GM18870 (cell line): ENCODE measurements around the gene TECTB.

Experiments
- ATAC-seq: cut with Tn5 transposase; IDR thresholded peaks from one replicate; pipeline ENCODE4 v1.9.1; 2021; ENCODE audit warnings: moderate library complexity; ENCODE audit not compliant: unreplicated experiment

The TECTB gene

DNA sequence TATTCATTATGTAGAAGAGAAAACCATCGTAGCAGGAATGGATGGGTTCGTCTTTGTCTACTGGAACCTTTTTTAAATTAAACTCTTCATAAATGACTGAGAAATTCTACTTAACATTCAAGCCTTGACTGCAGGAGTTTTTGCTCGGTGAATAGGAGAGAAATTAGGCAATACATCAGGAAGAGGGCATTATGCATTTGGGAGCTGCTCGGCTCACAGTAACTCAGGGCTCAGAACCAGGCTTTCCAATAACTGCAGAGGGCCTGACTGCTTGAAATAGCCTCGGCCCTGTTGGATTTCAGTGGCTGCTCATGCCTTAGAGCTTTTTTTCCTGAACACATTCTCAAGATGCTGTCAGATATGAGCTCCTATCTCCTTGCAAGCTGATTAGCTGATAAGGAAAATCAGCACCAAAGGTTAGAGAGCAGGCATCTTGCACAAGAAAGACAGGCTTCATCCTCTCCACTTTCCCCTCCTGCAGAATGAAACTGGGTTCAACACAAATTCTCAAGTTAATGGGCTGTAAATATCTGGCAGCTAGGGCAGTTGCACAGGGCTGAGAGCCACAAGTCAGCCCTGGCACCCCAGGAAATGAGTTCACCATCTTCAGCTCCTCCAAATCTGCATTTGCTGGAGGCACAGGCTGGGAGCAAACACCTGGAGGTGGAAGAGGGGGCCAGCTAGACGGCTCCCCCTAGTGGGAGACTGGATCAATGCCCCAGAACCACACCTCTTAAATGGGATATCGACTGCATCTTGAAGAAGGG is 24.3 kb downstream of the TECTB start:
- ATAC-seq, result peak; percentile 68

DNA sequence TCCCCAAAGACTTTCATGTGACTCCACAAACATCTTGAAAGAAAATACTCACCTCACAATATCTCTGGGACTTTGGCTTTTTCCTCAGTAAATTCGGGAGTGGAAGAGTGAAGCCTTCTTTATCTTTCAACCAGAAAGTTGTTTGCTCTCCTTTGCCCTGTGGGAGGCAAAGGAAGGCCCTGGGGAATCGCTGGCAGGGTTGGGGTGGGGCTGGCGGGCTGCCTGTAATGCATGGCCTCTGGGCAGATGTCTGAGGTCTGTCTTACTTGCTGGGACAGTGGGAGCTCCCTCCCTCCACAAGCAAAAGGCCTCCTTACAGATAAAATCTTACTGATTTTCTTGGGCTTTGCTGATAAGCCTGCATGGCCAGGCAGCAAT is 24.9 kb downstream of the TECTB start:
- ATAC-seq, result no peak

DNA sequence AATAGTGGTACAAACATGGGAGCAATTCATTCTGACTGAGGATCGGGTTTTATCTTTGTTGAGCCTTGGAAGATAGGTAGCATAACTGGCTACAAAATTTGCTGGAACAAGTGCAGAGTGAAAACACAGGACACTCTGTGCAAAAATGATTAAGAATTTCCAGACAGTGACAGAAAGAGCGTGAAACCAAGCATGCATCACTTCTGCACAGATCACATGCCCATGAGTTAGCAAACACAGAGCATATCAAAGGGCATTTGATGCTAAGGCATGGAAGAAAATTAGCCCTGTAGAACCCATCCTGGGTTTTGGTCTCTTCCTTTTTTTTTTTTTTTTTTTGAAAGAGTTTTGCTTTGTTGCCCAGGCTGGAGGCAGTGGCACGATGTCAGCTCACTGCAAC is 28.3 kb downstream of the TECTB start:
- no peak for ATAC-seq

DNA sequence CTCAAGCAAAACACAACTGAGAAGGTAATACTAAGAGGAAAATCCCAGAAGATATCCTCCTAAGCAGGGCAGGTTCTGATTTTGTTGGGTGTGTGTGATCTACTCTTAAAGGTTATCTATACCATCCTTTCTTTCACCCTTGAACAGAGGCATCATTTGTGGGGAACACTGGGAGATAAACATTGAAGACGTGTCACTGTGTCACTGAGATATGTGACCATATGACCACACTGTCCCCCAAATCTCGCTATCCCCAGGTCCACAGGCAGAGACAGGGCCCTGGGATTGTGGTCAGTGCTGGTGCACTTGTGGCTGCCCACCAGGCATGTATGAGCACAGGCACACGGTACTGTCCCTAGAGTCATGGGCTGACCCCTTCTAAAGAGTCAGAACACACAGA is 30.0 kb downstream of the TECTB start:
- ATAC-seq, result no peak

DNA sequence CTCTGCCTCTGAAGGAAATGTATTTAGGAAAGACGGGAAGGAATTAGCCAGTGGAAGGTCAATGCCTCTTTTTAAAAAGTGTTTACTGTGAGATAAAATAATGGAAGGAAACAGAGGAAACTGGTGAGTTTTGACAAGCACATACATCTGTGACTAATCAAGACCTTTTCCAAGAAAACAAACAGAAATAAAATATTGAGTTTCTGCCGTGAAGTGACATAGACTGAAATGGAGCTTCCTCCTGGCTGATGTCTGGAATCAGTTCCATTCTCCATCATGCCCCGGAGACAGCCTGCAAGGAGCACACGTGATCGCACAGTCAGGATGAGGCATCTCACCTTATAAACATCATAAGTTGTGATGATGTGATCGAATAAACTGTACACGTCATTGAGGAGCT is 30.7 kb downstream of the TECTB start:
- ATAC-seq, result no peak

DNA sequence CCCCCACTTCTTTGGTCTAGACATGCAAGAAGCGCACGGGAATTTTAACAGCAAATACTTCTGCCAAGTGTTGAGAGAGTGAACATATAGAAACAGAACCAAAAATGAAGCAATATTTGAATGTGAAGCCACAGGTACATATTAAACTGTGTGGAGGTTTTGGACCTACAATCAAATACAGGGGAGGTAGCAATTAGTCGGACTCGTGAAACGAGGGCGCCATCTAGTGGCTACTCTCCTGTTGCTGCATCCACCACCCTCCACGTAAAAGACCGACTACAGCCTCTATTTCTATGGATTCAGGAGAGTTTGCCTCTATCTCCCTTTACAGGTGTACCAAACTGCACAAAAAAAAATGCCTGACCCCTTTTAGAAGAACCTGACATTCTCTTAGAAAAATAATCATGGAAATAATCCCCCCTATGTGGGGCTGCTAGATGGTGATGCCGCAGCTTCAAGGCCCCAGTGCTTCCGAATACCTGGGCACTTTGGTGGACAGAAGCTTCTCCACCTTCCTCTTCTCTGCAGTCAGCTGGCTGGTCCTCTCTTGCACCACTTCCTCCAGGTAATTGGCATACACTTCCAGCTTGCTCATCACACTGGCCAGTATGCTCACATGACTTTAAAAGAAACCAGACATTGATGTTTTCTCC is 31.7 kb downstream of the TECTB start:
- ATAC-seq, result peak; percentile 91

DNA sequence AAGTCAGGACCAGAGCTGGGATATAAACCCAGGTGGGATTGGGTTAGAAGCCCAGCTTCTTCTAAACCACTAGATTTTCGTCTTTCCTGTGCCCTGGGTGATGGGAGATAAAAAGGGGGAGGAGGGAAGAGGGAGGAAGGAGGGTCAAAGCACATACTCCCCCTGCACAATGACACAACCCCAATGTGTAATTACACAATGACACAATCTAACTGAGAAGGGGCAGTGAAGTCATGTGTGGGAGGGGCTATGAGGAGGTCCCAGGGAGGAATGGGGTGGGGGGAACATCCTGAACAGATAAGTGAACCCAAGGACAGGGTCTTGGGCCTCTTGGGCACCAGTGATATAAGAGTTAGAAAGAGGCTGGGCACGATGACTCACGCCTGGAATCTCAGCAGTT is 44.5 kb downstream of the TECTB start:
- ATAC-seq, result no peak

DNA sequence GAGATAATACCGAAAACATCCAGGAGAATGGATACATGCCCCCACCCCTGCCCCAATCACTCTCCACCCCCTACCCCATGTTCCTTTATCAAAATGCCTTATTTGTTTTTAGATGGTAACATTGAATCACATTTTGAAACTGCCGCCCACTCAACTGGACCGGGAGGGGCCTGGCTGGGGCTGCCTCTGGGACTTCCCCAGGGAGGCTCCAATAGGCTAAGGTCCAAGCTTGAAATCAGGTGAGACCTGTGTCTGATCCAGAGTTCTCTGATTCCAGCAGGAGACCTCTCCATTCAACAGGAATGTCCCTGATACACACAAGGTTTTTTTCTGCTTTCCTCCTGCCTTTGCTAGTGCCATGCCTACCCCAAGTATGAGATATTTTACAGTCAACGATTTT is 47.0 kb downstream of the TECTB start:
- ATAC-seq, result no peak

DNA sequence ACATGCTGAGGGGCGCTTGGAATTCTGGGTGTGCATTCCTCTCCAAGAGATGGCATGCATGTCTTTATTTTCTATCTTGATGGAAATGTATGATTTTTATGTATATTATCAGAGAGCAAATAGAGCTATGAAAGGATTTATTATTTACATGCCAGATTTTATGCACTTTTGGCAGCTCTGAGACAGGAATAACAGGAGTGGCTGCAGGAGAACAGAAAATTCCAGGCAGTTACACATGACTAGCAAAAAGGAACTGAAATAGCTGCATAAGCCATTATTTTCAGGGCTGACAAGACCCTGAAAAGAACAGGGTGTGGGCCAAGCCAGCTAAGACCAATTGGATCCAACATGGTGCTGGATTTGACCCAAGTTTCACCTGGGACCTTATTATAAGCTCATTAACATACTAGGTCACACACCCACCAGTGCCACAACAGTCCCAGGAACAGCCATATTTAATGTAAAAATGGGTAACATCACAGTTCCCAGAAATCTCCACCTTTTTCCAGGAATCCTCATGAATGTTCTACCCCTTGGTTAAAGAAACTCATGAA is 47.5 kb downstream of the TECTB start:
- no peak for ATAC-seq

DNA sequence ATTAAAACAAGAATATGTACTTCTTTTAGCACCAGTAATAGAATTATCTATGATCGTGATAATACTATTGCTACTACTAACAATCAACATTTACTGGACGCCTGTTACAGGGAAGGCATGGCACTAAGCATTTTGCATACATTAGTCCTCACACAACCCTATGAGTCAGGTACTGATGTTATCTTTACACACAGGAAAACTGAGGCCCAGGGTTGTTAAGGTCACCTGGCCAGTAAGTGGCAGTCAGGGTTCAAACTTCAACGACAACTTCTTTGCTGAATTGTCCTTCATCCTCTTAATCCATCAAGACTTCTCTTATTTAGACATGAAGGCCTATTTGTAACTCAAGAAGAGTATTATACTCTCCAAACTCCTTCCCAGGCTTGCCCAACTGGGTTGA is 48.8 kb downstream of the TECTB start:
- ATAC-seq, result no peak

DNA sequence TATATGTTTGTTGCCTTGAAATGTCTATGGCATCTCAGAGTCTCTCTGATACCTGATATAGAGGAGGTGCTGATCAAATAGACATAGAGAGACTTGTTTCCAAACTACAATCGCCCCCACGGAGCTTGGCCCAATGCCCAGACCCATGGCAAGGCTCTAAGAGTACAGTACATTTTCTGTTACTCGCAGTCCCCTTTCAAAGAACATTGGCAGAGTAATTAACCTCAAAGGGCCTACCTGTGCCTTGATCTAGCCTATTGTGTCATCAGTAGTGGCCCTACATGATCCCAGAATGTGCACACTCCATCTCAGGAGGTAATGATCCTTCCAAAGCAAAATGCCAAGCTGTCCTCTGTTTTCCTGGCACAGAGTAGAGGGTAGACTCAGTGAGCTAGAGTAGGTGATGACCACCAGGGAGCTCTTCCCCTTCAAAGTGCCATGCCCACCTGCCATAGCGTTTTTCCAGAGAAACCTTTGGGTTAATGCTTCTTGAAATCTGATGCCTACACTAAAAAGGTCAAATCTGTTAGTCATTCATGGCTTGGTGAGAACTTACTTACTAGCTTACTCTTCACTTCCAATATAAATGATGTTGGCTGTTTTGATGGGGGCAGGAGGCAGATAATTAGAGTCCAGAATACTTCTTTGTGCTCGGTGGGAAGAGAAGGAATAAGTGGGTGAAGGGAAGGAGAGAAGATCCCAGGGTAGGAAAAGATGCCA is 49.5 kb downstream of the TECTB start:
- ATAC-seq, result no peak

DNA sequence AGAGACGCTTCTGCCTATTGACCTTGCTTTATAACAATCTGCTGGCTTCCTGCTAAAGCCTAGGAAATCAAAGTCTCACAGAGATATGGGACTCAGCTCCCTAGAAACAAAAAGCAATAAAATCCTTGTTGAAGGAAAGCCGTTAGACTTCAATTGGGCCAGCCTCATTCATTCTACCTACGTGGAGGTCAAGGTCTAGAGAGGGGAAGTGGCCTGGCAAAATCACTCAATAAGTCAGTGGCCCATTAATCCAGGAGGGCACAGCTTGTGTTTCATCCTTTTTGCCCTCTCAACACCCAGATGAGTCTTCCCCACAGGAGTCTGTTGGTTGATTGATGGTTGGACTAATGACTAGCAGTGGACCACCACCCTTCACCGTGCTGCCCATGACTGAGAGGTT is 50.3 kb downstream of the TECTB start:
- no peak for ATAC-seq

DNA sequence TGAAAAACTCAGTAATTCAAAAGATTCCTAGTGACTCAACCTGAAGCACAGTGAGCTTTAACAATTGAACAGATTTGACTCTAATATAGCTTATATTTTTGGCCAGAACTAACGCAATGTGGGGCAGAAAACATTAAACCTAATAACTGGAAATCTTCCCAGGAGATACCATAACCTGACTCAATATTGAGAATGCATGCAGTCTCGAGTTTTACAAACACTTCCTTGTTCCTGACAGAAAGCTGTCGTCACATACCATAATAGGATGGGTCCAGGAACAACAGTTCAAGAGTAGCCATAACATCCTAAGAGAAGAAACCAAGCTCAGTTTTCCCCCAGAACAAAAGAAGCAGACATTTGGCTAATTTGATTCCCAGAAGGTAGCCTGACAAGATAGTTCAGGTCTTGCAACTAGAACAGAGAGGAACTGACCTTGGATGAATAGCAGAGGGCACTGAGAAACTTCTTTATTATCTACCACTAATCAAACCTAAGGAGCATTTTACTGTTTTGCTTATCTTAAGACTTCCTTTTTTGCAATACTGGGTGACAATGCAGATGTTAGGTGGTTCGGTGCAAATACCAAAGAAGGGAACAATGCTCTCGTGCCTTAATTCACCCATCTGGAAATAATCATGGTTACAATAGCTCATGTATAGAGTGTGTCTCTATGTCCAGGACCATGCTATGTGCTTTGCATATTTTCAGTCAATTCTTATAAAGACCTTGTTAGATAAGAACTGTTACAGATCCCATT is 52.1 kb downstream of the TECTB start:
- no peak for ATAC-seq

DNA sequence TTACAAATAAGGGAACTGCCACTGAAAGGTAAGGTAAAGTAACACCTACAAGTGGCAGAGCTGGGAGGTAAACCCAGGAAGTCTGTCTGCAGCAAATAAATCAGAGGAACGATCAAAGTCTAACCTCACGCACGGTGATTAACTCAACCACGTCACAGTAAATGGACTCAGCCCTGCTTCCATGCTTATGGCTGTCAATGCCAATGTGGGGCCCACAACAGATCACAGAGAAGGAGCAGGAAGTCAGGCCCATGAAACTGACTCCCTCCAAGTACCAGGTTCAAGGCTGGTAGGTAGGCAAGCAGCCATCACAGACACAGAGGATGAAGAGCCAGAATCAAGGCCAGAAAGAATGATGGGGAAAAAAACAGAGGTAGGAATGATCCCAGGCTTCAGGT is 52.7 kb downstream of the TECTB start:
- ATAC-seq, result no peak

DNA sequence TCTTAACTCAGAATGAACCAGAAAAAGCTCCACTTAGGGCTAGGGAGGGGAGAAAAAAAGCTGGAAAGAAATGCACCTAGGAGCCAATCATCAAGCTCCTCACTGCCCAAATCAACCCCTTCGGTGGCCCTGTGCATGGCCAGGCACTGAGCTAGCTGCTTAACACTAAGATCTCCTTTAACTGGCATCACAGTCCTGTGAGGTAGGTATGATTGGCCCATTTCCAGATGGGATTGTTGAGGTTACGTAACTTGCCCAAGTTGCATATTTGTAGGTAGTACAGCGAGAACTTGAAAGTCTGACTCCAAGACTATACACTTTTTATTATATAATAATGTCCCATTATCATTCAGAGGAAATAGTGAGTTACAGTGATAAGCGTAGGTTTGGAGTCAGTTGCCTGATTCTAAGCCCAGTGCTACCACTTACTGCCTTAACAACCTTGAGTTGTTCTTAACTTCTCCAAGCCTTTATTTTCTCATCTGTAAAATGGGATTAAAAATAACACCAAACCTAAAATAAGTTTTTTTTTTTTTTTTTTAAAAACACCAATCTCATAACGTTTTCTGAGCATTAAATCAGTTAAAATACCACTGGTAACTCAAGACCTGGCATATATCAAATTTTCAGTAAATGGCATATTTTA is 53.5 kb downstream of the TECTB start:
- ATAC-seq, result no peak

DNA sequence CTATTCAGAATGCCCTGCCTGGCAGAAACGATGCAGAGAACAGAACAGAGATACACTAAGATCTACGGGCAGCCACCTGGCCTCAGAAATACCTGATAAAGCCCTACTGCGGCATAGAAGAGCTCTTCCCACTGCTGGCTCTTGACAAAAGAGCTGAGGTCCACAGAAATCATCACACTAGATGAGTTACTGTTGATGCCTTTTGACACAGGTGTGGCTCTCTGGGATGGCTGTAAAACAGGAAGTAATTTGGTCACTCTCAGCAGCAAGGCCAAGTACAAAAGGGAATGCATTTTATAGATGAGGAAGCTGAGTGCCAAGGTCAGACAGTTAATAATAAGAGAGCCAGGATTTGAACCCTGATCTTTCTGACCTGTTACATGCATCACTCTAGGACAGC is 55.8 kb downstream of the TECTB start:
- no peak for ATAC-seq

DNA sequence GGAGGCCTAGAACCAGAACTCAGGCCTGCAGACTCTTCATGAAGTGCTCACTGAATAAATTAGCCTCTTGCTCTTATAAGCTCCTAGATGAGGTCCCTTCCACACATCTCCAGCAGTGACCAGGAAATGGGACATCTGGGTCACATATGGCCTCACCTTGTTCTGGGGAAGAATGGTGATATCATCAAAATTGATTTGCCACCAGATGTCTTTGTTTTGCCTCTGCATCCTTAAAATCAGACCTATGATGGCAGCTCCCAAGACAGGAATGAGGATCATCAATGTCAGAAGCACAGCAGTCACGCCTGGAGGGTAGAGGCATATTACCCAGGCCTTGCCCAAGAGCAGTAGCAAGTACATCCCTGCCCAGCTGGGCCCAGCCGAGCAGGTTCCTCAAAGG is 57.4 kb downstream of the TECTB start:
- no peak for ATAC-seq

DNA sequence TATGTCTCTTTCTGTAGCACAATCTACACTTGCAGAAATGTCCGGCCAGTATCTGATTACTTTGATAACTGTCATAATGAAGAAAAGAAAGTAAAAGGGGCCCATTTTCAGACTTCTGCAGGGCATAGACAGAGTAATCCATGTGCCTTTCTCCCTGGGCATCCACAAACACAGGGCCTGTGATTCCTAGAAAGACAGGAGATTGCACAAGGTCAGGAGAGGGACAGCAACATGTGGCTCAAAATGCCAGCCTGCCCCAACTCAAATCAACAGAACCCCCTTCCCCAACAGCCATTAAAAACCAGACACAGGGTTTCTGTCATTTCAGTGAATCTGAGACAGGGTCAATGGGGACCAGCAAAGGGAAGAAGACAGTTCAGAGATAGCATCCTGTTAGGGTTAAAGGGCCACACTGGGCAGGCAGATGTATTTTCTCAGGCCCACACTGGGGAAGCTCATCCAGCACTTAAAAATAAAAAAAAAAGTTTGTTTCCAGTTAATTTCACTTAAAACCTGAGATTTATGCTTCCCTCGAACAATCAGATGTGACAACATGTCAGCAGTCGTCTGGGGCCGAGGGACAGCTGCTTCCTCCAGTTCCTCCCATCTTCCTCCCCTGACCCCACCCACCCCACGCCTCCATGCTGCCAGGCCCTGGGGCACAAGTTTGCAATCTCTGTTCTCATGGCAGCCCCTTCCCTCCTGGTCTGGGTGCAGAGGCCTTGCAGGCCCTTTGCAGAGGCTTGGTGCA is 60.0 kb downstream of the TECTB start:
- ATAC-seq, result no peak

DNA sequence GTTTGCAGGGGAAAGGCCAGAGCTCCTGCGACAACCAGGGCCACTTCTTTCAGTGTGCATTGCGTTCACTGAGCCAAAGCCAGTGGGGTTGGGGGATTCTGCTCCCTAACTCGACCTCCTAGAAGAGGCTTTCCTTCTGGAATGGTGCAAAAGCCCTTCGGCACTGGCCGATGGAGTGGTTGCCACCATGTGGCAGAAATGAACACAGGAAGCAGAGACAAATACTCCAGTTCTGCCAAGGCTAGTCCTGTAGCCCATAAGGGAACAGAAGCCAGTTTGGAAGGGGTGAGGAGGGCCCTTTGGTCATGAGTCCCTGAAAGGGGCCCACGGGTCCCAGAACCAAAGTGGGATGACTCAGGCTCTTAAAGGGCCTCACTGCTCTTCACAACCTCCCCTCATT is 61.1 kb downstream of the TECTB start:
- ATAC-seq, result no peak

DNA sequence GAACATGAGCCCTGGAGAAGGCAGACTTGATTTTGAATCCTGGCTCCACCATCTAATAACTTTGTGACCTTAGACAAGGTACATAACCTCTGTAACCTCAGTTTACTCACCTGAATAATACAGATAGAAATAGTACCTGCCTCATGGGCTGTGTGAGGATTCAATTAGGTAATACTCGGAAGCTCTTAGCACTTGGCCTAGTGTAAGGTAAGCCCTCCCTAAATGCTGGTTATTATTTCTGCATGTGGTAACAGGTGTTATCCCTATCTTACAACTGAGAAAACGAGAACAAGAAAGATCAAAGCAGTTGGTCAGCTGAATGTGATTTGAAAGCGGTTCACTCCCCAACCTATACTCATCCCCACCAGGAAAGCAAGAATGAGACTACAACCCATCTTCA is 62.0 kb downstream of the TECTB start:
- ATAC-seq, result no peak
